ENCODE results near the gene FOS. TPM values are rescaled to one million over a fixed set of nuclear protein-coding genes. Genes with fewer than 3 reads are reported as not detected.
"Not testable (repeated sequence)": the region's sequence is repeated elsewhere in the genome, so short reads cannot be mapped to it uniquely, and the experiment has no call there.

Gene FOS
- total RNA-seq, 1 donor from 2014 or later, result 158 TPM

DNA sequence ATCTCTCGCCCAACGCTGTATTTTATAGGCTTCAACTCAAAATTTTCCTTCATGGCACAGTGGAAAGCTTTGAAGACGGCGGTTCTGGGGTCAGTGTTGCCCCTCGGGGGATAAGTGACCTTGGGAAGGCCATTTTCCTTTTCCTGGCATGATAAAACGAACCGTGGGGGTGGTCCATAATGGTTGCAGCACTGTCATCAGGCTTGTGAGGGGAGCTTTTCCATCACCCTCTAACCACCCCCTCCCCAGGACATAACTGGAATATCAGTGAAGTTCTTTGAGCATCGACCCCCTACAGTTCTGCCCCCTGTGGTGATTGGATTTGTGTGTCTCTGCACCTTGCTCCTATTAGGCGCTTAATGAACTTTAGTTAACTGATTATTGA, 16.0 kb downstream of the FOS start:
- no peak for DNase-seq (ENCODE audit: low spot score)

DNA sequence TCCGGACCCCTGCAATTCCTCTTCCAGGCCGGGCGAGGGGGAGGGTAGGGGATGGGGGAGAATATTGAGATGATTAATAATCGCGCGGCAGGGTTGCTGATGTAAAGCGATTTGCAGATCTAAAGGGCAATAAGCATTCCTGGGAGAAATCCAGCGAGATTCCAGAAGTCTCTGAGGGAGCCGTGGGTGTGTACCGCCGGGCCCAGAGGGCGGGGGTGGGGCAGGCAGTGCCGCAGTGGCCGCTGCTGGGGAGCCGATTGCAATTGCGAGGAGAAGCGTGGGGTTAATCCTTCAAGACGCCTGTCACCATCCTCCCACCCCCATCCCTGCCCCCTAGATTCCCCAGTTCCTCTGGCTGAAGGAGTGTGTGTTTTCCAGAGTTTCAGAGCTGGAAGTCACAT, 16.4 kb downstream of the FOS start:
- DNase-seq (ENCODE audit: low spot score), result no peak

DNA sequence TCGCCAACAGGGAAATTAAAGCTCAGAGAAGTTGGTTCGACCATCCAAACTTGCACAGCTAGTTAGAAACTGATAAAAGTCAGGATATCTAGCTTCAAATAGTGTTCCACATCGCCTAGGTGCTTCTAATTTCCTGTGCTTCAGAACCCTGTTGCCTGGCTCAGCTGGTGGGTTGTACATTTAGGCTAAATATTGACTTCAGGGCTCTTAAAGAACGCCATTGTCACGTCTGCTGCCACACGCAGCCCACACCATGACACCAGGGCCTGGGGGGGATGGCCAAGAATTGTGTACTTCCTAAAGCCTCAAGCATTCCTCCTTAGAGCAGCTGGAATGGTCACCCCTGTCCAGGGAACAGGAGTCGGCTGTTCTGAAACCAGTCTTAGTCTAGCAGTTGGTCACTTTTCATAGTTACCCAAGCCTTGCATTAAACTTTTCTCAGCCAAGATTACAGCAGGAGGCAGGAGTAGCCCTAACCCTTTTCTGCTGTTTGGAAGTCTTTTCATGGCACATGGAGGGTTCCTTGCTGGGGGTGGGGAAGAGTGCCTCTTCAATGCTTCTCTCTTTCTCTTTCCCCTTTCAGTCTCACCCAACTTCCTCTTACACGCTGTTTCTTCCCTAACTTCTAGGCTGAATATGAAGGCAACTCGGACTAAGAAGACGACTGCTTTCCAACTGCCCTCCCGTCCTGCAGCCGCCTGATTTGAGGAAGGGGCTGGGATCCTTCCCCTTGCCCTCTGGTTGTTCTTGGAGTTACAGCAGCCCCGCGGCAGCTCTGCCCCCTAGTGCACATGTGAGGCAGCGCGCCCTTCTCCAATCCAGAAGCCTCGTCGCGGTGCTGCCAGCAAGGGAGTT, 17.1 kb downstream of the FOS start:
- DNase-seq (ENCODE audit: low spot score), result peak; percentile 82

DNA sequence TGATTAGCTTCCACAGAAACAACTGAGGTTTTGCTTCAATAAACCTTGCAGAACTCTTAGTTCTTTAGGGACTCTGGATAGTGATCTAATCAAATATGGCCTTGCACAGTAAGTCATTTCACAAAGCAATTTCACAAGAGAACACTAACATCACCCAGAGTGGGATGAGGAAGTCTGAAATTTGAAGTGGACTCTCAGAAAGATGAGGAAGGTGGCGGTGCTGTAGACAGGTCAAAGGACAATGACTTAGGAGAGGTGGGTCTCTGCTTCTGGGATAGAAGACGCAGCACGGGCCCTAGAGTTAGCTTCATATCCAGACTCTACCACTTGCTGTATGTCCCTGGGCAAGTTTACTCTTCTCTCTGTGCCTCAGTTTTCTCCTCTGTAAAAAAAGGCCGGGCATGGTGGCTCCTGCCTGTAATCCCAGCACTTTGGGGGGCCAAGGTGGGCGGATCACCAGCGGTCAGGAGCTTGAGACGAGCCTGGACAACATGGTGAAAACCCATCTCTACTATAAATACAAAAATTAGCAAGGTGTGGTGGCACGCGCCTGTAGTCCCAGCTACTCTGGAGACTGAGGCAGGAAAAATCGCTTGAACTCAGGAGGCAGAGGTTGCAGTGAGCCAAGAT, 18.9 kb downstream of the FOS start:
- DNase-seq (ENCODE audit: low spot score), result no peak

DNA sequence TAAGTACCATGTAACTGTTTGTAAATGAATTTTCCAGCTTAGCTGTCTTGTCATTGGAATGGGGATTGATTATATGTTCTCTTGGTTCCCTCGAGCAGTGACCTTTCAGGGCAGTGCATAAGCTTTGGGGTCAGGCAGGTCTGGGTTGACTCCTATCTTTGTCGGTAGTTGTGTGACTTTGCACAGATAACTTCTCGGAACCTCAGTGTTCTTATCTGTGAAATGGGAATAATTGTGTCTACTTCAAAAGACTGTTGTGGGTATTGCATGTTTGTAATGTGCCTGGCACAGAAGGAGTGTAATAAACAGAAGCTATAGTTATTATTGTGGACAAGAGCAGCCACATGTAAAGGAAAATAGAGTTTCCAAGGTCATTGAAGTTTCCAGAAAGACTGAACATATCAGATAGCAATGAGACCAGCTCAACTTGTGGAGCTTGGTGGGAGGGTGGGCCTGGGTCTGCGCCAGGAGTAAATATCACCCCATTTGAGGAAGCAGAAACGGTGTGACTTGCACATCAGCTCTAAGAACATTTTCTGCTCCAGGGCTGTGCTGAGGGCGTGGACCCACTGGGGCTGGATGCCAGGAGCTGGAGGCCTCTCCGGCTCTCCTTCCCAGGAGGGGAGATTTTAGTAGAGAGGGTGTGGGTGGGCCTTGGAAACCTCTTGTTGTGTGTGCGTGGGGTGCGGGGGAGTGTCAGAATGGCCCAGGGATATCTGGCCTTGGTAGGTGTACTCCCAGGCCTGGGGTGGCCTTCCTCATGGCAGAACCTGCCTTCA, 19.7 kb downstream of the FOS start:
- DNase-seq (ENCODE audit: low spot score), result no peak

DNA sequence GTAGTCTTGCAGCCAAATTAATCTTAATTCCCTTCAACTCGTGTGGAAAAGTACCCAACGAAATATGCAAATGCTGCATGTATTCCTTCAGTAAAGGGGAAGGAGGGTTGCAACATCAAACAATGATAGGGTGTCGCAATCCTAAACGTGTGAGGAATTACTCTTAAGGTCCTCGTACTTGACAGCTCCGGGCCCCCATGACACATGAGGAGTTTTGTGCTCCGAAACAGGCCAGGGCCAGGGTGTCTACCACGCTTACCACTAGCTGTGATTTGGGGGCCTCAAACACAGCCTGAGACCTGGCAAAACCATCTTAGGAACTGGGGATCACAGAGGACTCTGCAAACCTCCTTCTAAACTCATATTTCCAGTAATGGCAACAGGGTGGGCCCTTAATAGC, 20.4 kb downstream of the FOS start:
- DNase-seq (ENCODE audit: low spot score), result no peak

DNA sequence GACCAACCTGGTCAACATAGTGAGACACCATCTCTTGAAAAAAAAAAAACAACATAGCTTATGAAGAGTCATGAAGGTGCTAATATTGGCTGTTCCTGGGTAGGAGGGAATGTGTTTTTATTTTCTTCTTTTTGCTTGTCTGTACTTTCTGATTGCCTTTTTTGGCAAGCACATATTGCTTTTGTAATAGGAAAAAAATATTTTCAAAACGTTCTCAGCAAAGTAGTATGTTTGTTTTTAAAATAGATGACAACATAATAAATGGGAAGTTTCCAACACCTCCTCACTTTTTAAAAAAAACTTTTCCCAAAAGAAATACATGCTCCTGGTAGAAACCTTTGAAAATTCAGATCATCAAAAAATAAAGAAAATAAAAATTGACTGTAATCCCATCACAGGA, 20.9 kb downstream of the FOS start:
- DNase-seq (ENCODE audit: low spot score), result no peak

DNA sequence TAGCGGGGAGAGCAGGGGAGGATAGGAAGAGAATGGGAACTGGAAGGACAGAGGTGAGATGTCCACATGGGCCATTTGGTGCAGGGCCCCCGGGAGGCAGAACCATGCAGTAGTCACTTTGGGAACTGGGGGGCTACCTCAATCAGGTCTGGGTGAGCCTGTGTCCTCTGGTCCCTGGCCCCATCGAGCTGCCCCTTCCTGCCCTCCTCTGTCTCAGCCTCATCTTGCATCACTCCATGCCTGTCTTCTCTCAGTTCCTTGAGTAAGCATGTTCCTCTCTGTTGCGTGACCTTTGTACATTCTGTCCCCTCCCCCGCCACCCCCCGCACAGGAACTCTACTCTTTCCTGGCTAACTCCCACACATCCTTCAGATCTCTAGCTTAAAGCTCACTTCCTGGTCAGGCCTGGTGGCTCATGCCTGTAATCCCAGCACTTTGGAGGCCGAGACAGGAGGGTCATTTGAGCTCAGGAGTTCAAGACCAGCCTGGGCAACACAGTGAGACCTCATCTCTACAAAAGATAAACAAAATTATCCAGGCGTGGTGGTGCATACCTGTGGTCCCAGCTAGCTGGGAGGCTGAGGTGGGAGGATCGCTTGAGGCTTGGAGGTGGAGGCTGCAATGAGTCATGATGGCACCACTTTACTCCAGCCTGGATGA, 23.2 kb downstream of the FOS start:
- DNase-seq (ENCODE audit: low spot score), result no peak

DNA sequence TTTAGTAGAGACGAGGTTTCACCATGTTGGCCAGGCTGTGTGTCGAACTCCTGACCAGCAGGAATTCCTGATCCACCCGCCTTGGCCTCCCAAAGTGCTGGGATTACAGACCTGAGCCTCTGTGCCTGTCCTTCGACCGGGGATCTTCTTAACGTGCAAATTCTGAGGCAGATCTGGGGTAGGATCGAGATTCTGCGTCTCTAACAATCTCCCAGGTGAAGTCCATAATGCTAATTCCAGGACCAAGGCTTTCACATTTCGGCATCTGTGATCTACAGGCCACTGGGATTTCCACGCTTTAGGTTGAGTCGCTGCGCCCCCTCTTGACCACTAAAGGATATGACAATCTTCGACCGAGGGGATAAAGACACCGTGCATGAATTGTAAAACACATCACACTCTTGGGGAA, 24.8 kb downstream of the FOS start:
- no peak for DNase-seq (ENCODE audit: low spot score)

DNA sequence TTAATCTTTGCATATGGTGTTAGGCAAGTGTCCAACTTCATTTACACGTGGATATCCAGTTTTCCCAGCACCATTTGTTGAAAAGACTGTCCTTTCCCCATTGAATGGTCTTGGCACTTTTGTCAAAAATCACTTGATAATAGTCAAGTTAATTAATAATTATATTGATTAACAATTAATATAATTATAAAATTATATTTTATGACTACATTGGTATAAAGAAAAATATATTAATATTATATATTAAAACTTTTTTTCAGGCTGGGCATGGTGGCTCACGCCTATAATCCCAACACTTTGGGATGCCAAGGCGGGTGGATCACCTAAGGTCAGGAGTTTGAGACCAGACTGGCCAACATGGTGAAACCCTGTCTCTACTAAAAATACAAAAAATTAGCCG, 27.8 kb downstream of the FOS start:
- DNase-seq (ENCODE audit: low spot score), result not testable (repeated sequence)

DNA sequence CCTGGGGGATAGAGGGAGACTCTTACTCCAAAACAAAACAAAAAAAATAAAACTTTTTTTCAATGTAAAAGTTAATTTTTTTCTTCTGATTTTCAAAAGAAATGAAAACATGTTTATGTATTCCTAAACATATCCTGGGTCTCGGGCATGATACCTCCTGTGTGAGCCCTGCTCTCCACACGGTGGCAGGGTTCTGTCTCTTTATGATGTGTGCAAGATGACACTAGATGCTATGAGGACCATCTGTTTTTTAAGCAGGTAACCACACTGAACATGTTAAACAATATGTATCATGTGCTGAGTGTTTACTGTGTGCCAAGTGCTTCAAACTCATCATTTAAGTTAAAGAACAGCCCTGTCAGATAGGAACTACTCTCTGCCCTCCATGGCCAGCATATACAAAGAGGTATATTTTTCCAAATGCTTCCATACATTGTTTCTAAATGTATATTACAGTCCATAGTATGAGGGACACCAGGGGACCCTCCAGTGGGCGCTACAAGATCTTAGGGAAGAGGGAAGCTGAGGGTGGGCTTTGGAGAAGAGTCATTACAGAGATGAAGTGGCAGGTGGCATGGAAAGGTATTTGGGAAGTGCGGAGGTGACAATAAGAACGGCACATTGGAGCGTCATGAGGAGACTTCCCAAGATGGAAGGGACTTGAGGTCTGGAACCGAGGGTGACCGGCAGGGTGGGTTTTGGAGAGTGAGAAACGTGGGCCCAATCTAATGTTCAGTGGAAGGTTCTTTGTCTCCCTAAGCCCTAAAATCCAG, 28.5 kb downstream of the FOS start:
- no peak for DNase-seq (ENCODE audit: low spot score)

DNA sequence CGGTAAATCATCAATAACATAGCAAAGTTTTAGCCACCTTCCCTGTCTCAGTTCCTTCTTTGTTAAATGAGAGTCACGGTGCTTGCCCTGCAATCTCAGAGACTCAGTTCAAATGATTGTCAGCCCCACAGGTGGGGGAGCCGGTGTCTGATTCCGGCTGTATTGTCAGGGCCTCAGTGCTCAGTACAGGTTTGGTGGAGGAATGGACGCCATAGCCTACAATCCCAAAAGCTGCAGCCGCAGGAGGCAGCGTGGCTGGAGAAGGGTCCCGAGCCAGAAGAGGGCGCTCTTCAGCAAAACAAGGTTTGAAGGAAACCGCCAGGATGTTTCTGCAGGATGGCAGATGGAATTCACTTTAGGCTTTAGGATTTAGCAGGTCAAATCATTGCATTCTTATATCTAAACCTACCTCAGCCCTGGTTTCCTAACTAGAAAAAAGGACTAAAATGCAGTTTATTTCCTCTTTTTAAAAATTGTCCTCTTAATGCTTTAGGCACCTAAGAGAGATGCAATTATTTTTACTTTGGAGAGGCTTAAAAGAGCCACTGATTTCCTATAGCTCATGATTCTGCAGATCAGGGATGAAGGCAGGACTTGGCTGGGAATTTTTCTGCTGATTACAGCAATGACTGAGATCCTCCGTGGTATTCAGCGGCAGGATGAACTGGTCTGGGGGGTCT, 29.2 kb downstream of the FOS start:
- DNase-seq (ENCODE audit: low spot score), result peak; percentile 91

DNA sequence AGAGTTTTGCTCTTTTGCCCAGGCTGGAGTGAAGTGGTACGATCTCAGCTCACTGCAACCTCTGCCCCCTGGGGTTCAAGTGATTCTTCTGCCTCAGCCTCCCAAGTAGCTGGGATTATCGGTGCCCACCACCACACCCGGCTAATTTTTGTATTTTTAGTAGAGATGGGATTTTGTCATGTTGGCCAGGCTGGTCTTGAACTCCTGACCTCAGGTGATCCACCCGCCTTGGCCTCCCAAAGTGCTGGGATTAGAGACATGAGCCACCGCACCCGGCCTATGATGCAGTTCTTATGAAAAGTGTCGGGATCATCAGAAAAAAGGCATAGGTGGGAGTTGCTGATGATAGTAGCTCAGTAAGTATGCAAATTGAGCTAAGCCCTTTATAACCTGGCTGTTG, 30.4 kb downstream of the FOS start:
- DNase-seq (ENCODE audit: low spot score), result not testable (repeated sequence)

DNA sequence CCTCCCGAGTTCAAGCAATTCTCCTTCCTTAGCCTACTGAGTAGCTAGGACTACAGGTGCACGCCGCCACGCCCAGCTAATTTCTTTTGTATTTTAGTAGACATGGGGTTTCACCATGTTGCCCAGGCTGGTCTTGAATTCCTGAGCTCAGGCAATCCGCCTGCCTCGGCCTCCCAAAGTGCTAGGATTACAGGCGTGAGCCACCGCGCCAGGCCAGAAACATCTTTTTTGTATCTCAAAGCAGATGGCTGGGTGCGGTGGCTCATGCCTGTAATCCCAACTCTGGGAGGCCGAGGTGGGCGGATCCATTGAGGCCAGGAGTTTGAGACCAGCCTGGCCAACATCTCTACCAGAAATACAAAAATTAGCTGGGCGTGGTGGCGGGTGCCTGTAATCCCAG, 30.9 kb downstream of the FOS start:
- DNase-seq (ENCODE audit: low spot score), result not testable (repeated sequence)

DNA sequence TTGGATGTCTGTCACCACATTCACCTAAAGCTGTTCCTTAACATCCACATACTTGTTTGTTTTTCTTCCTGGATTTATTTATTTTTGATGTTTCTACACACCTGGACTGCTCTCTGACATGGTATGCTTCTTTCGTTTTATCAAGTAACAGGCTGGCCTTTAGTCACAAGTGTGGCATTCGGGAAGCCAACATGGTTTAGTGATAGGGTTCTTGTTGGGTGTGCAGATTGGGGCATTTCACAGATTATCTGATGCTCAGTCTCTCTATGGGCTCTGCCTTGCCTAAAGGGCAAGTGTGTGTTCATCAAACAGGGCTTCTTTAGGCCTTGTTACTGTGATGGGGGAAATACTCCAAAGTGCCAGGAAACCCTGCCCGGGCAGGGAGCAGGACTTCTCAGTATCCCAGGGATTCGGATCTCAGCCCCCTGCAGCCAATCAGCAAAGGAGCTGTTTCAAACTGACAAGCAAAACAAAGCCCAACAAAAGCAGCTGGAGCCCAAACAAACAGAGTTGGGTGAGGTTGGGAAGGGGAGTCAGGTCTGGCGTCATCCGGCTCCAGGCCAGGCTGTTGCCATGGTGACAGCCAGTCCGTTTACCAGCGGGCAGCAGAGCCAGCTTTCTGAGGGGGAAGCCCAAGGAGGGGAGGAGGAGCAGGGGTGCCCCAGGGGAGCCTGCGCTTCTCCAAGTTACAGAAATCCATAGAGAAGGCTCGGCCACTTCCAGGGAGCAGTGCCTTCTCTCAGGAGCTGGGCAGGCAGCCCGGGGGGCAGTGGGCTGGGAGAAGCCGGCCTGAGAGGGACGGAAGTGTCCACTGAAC, 31.9 kb downstream of the FOS start:
- peak; percentile 85 for DNase-seq (ENCODE audit: low spot score)

DNA sequence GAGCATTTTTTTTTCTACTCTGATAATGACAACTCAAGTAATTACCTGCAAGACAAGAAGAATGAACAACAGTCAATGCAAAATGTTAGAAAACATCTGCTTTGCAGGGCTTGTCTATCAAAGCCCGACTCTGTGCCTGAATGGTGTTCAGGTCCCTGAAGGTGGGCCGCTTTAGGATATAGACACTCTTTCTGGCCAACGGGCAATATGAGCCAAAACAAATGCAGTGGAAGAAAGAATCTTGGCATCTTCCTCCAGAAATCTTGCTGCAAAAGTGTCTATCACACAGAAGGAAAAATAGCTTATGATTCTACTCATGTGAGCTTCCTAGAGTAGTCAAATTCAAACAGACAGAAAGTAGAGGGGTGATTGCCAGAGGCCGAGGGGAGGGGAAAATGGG, 32.7 kb downstream of the FOS start:
- DNase-seq (ENCODE audit: low spot score), result no peak

DNA sequence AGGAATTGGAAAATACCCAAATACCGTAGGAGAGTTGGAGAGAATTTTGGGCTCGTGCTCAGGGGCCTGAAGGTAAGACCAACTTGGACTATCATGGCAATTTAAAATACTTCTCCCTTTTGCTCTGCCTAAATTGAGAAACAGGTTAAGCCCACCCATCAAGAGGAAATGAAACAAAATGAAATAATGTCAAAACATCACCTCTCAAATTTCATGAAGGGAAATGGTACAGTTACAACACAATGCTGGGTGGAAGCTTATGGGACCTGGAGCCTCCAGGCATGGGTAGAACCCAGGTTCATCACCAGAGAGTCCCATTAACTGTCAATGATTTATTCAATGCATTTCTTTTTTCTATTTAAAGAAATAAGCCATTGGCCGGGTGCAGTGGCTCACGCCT, 33.7 kb downstream of the FOS start:
- no peak for DNase-seq (ENCODE audit: low spot score)

DNA sequence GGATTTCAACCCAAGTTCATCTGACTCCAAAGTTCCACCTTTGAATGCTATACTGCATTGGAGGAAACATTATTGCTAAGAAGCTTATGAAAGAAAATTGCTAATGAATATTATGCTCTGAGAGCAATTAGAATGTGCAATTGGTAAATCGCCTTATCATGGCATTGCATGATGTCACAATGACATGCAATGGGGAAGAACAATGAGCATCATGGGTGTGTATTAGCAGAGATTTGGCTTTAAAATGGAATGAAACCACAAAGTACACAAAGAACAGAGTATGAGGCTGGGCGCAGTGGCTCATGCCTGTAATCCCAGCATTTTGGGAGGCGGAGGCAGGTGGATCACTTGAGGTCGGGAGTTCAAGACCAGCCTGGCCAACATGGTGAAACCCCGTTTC, 34.7 kb downstream of the FOS start:
- no peak for DNase-seq (ENCODE audit: low spot score)

DNA sequence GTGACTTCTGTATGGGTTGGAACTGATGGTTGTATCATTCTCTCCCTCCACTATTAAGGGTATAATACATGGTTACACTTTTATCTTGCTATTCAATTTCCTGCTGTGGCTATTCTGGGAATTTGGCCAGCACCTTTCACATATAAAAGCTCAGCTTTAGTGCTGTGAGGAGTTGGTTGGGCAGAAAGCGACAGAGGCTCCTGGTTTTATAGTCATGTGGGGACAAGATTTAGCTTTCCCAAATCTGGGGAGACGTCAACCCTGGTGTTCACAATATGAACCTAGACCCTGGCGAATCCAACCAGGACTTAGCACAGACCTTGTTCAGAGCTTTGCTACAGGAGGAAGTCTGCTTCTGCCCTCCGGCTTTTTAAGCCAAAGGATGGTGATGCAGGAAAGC, 36.5 kb downstream of the FOS start:
- DNase-seq (ENCODE audit: low spot score), result no peak

DNA sequence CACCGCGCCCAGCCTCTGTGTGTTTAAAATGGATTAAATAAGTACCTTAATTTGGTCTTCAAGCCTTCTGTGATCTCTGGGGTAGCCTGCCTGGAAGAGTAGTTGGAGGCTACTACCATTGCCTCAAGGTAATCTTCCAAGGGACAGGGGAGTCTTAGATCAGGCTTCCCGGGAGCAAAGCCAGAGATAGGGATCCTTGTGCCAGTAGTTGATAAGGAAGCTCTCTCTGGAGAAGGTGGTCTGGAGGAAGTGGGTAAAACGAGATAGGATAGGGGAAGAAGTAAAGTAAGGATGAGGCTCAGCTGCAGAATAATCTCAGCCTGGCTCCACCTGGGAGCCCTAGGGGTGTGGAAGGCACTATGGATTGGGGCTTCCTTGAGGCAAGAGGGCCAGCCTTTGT, 38.5 kb downstream of the FOS start:
- DNase-seq (ENCODE audit: low spot score), result no peak
